Measurements from ENCODE around the gene SLC30A7. TPM values are rescaled to one million over a fixed set of nuclear protein-coding genes. Genes with fewer than 3 reads are reported as not detected.

SLC30A7 gene
- total RNA-seq, 1 experiment from 2014 or later = 16.1 TPM

GRCh38 chr1:100896481-100896982 lies 642 bp downstream of the SLC30A7 start:
- POLR2A ChIA-PET = no interaction called here
- intact Hi-C loops (cut with micrococcal nuclease; ENCODE audit: unreplicated experiment) = no loop called here

GRCh38 chr1:100902365-100902764 lies 6.5 kb downstream of the SLC30A7 start:
- TF ChIP-seq CTCF (IDR thresholded peaks at IDR 0.05; ENCODE audit: insufficient read depth in 1 of 2, low read depth in 1 of 2, low read length in 1 of 2, severe bottlenecking in 1 of 2, unreplicated experiment in 1 of 2) = no peak
- DNase-seq = no peak
- H3K27ac Mint-ChIP-seq (ENCODE audit: unreplicated experiment) = no peak overlapping the region
- no peaks in the 10 kb centered on the region for H3K27me3 ChIP-seq (replicated peaks; ENCODE audit: control insufficient read depth, insufficient read depth, low read length)
- H3K27me3 Mint-ChIP-seq (ENCODE audit: insufficient read depth, unreplicated experiment) = no peaks in the 10 kb centered on the region
- ChIA-PET POLR2A (no interaction called here), CTCF (no interaction called here)
- BruUV-seq (replicated peaks) = no TSS peak
- H3K4me1 Mint-ChIP-seq (ENCODE audit: low read depth, unreplicated experiment) = no peaks in the 10 kb centered on the region
- peaks cover 12% of the 10 kb centered on the region for H3K9me3 Mint-ChIP-seq (ENCODE audit: unreplicated experiment)
- H3K36me3 Mint-ChIP-seq (ENCODE audit: insufficient read depth, unreplicated experiment) = peaks cover 19% of the 10 kb centered on the region
- no peaks in the 10 kb centered on the region for H3K4me1 ChIP-seq
- intact Hi-C loops (cut with micrococcal nuclease; ENCODE audit: unreplicated experiment) = no loop called here
- H3K36me3 ChIP-seq (ENCODE audit: control insufficient read depth, insufficient read depth, low read length) = no peaks in the 10 kb centered on the region
- no peaks in the 10 kb centered on the region for H3K9me3 ChIP-seq
- H3K4me3 Mint-ChIP-seq (ENCODE audit: unreplicated experiment) = no peak overlapping the region
- no peak overlapping the region for H3K4me3 ChIP-seq (ENCODE audit: low read depth, low read length)

More at GRCh38 chr1:100896481-100896982, 642 bp downstream of the SLC30A7 start:
- BruUV-seq (replicated peaks) = no TSS peak
- Histone ChIP-seq H3K9me3 (no peaks in the 10 kb centered on the region), H3K4me1 (no peaks in the 10 kb centered on the region), H3K27me3 (replicated peaks; ENCODE audit: control insufficient read depth, insufficient read depth, low read length) (no peaks in the 10 kb centered on the region), H3K4me3 (ENCODE audit: low read depth, low read length) (peak overlapping the region; percentile 74), H3K36me3 (ENCODE audit: control insufficient read depth, insufficient read depth, low read length) (no peaks in the 10 kb centered on the region)
- CTCF ChIA-PET = no interaction called here
- TF ChIP-seq CTCF (IDR thresholded peaks at IDR 0.05; ENCODE audit: insufficient read depth in 1 of 2, low read depth in 1 of 2, low read length in 1 of 2, severe bottlenecking in 1 of 2, unreplicated experiment in 1 of 2) = no peak
- peak overlapping the region; percentile 83 for H3K4me3 Mint-ChIP-seq (ENCODE audit: unreplicated experiment)
- H3K9me3 Mint-ChIP-seq (ENCODE audit: unreplicated experiment) = no peaks in the 10 kb centered on the region
- peak; percentile 18 to 34 for DNase-seq
- no peaks in the 10 kb centered on the region for H3K4me1 Mint-ChIP-seq (ENCODE audit: low read depth, unreplicated experiment)
- H3K36me3 Mint-ChIP-seq (ENCODE audit: insufficient read depth, unreplicated experiment) = peaks cover 6% of the 10 kb centered on the region
- H3K27ac Mint-ChIP-seq (ENCODE audit: unreplicated experiment) = peak overlapping the region; percentile 95
- H3K27me3 Mint-ChIP-seq (ENCODE audit: insufficient read depth, unreplicated experiment) = no peaks in the 10 kb centered on the region

- H3K27me3 ChIP-seq (replicated peaks; ENCODE audit: control insufficient read depth, insufficient read depth, low read length) = no peaks in the 10 kb centered on the region
- H3K9me3 Mint-ChIP-seq (ENCODE audit: unreplicated experiment) = peaks cover 12% of the 10 kb centered on the region
- H3K4me3 Mint-ChIP-seq (ENCODE audit: unreplicated experiment) = no peak overlapping the region
- H3K4me1 ChIP-seq = no peaks in the 10 kb centered on the region
- CTCF ChIA-PET = no interaction called here
- H3K9me3 ChIP-seq = no peaks in the 10 kb centered on the region
- intact Hi-C loops (cut with micrococcal nuclease; ENCODE audit: unreplicated experiment) = no loop called here
- no peaks in the 10 kb centered on the region for H3K4me1 Mint-ChIP-seq (ENCODE audit: low read depth, unreplicated experiment)
- TF ChIP-seq CTCF (IDR thresholded peaks at IDR 0.05; ENCODE audit: insufficient read depth in 1 of 2, low read depth in 1 of 2, low read length in 1 of 2, severe bottlenecking in 1 of 2, unreplicated experiment in 1 of 2) = no peak
- BruUV-seq (replicated peaks) = no TSS peak
- H3K36me3 Mint-ChIP-seq (ENCODE audit: insufficient read depth, unreplicated experiment) = peaks cover 19% of the 10 kb centered on the region
- no peak for DNase-seq
- no peaks in the 10 kb centered on the region for H3K27me3 Mint-ChIP-seq (ENCODE audit: insufficient read depth, unreplicated experiment)
- no peak overlapping the region for H3K27ac Mint-ChIP-seq (ENCODE audit: unreplicated experiment)
- POLR2A ChIA-PET = no interaction called here
- no peak overlapping the region for H3K4me3 ChIP-seq (ENCODE audit: low read depth, low read length)
- no peaks in the 10 kb centered on the region for H3K36me3 ChIP-seq (ENCODE audit: control insufficient read depth, insufficient read depth, low read length)
Measured at GRCh38 chr1:100903777-100904176, 7.9 kb downstream of the SLC30A7 start.
